ENCODE data around the gene LRRC23. TPM values are rescaled to one million over a fixed set of nuclear protein-coding genes. Genes with fewer than 3 reads are reported as not detected.

LRRC23 gene
- total and polyA plus RNA-seq, 2 of the 13 experiments (the other 11 are each of a cell fraction or from before 2014, with no cell fraction given), result 6.0 to 7.8 TPM

DNA sequence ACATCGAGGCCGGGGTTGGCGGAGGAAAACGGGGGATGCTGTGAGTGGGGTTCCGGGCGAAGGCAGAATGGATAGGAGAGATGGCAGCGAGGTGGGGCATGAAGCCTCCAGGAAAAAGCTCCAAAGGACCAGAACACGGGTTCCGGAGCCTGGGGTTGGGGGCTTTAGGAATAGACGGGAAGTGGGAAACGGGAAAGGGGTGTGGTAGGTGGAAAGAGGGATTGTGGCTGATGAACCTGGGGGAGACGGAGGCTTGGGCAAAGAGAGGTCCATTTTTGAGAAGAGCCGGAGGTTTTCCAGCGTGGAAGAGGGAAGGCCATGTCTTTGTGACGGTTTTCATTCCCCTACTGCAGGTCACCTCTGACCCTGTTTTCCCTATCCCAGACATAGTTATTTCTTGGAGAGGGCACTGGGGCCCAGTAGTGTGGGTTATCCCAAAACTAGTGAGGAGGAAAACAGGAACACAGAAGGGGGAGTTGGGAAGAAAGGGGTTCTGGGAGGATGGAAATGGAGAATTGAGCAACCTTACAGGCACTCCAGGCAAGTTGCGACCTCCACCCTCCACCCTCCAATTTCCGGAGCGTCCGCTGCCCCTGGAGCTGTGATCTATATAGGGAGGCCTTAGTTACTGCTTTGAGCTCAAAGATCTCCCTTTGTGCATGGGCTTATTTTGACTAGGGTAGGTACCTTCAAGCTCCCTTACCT lies 24.2 kb downstream of the LRRC23 start:
- peak overlapping the region; percentile 81 for H3K9ac ChIP-seq (ENCODE audit: insufficient read depth, low read depth, low read length)
- intact Hi-C loops (cut with micrococcal nuclease; ENCODE audit: unreplicated experiment) (loop anchor here (5.0 kb wide), 1 partner anchor 183 kb away; no protein-coding TSS in a partner anchor), in situ Hi-C loops (cut with HindIII; ENCODE audit: extremely low pct_ligation_motif_present, low pct_unique_long_range_greater_than_20kb) (no loop called here)
- no peaks in the 10 kb centered on the region; a peak in 1 of 5 replicates for H3K27me3 ChIP-seq (ENCODE audit: control insufficient read depth in 1 of 2, insufficient read depth in 2 of 2, low read length in 2 of 2)
- no peak for DNase-seq (ENCODE audit: low spot score)
- no peak overlapping the region for H2AFZ ChIP-seq (ENCODE audit: low read length)
- 2% methylated on average over 19 of the region's 19 CpGs for WGBS (ENCODE audit: low lambda C conversion rate)
- peak overlapping the region; percentile 54 for H3K27ac ChIP-seq (ENCODE audit: extremely low read length, insufficient read depth, low read length)
- peak overlapping the region; percentile 82 to 93 (median 90) for H3K4me3 ChIP-seq (replicated peaks in 1 of 3; ENCODE audit: insufficient read depth in 1 of 3, low read depth in 2 of 3, low read length in 3 of 3)
- H3K36me3 ChIP-seq (replicated peaks in 1 of 2; ENCODE audit: control insufficient read depth in 1 of 2, insufficient read depth in 2 of 2, low read length in 2 of 2), result peaks cover 2 to 3% of the 10 kb centered on the region in 2 experiments; a peak in 2 of 5 replicates
- H4K20me1 ChIP-seq (ENCODE audit: insufficient read depth, low read length), result no peaks in the 10 kb centered on the region
- CTCF ChIA-PET (ENCODE audit: low intra/inter-chr PET ratio, low total read pairs), result no interaction called here
- peaks cover 66% of the 10 kb centered on the region for H3K4me1 ChIP-seq (ENCODE audit: insufficient read depth, low read length)
- POLR2A ChIA-PET, result interaction anchor here (1.0 to 2.7 kb wide), 10 partner anchors 9 to 593 kb away, joined by 3 to 24 read pairs (median 4); partner anchors contain the start of genes C12orf57, CDCA3, RNU7-1 and SPSB2
- H3K9me3 ChIP-seq (ENCODE audit: low read length), result no peaks in the 10 kb centered on the region
- H3K79me2 ChIP-seq (ENCODE audit: insufficient read depth, low read length), result peaks cover 30% of the 10 kb centered on the region
- H3K4me2 ChIP-seq (ENCODE audit: low read depth, low read length), result peak overlapping the region; percentile 88
- peak; percentile 8 for FAIRE-seq
- BruUV-seq (replicated peaks), result TSS peak; percentile 29
- ATAC-seq, result peak; percentile 21
- TF ChIP-seq RXRB (CRISPR knock-in tag; IDR thresholded peaks at IDR 0.05; ENCODE audit: borderline replicate concordance) (no peak), LCORL (IDR thresholded peaks at IDR 0.05) (no peak), LCORL (CRISPR knock-in tag; IDR thresholded peaks at IDR 0.05) (no peak), PHF8 (CRISPR knock-in tag; IDR thresholded peaks at IDR 0.05) (peak; percentile 10; the same call in 1 of the 2 replicates), KLF16 (CRISPR knock-in tag; IDR thresholded peaks at IDR 0.05) (0 out of 4 replicates have a peak, but pooled peaks of 1 of the 2 experiments have one; percentile 20), CEBPG (CRISPR knock-in tag; IDR thresholded peaks at IDR 0.05) (peak; percentile 63), KAT8 (CRISPR knock-in tag; IDR thresholded peaks at IDR 0.05) (0 out of 2 replicates have a peak, but pooled peaks have one; percentile 21), ARID4A (CRISPR knock-in tag; IDR thresholded peaks at IDR 0.05; ENCODE audit: borderline replicate concordance) (peak; percentile 25; the same call in 1 of the 2 replicates), ZBTB7B (CRISPR knock-in tag; IDR thresholded peaks at IDR 0.05) (0 out of 2 replicates have a peak, but pooled peaks have one; percentile 32), ZNF687 (CRISPR knock-in tag; IDR thresholded peaks at IDR 0.05) (0 out of 2 replicates have a peak, but pooled peaks have one; percentile 24)
- TF ChIP-seq, protein P1, sequence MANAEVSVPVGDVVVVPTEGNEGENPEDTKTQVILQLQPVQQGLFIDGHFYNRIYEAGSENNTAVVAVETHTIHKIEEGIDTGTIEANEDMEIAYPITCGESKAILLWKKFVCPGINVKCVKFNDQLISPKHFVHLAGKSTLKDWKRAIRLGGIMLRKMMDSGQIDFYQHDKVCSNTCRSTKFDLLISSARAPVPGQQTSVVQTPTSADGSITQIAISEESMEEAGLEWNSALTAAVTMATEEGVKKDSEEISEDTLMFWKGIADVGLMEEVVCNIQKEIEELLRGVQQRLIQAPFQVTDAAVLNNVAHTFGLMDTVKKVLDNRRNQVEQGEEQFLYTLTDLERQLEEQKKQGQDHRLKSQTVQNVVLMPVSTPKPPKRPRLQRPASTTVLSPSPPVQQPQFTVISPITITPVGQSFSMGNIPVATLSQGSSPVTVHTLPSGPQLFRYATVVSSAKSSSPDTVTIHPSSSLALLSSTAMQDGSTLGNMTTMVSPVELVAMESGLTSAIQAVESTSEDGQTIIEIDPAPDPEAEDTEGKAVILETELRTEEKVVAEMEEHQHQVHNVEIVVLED (CRISPR knock-in tag; IDR thresholded peaks at IDR 0.05; ENCODE audit: borderline replicate concordance), result no peak
